Kidney (tissue), 14 donors: ENCODE results near the gene ARF1. TPM values are rescaled to one million over a fixed set of nuclear protein-coding genes. Genes with fewer than 3 reads are reported as not detected.

Source experiments
- DNase-seq, 5 donors: peaks; one replicate each; pipeline ENCODE4 v3.0.0-alpha.2; 2013 to 2020
- FAIRE-seq: peaks from 2 replicates; lab custom pipeline; 2012; peaks lifted over from hg19 to GRCh38; lab: Jason Lieb, UNC
- H3K27ac ChIP-seq, 2 donors: one replicate each; pipeline ENCODE4 v1.7.0; 2013; ENCODE audit warnings: low read depth in 2 of 2, low read length in 2 of 2, inconsistent platforms in 1 of 2
- H3K27me3 ChIP-seq: one replicate; pipeline ENCODE4 v1.7.1; 2013; ENCODE audit warnings: low read length, inconsistent platforms; ENCODE audit not compliant: control insufficient read depth, insufficient read depth
- H3K36me3 ChIP-seq, 3 donors: one replicate each; pipeline versions ENCODE4 v1.7.0 to v1.7.1; 2013; ENCODE audit warnings: low read length in 3 of 3, control low read depth in 1 of 3, inconsistent platforms in 1 of 3; ENCODE audit not compliant: insufficient read depth in 3 of 3, control insufficient read depth in 2 of 3
- H3K4me1 ChIP-seq, 3 donors: one replicate each; pipeline versions ENCODE4 v1.7.0 to v1.7.1; 2013; ENCODE audit warnings: low read length in 3 of 3, inconsistent platforms in 1 of 3, low read depth in 1 of 3; ENCODE audit not compliant: control insufficient read depth in 2 of 3, insufficient read depth in 2 of 3
- H3K4me3 ChIP-seq, 3 donors: one replicate each; pipeline versions ENCODE4 v1.7.0 to v1.8.1; 2013; ENCODE audit warnings: low read length in 3 of 3, control low read depth in 1 of 3, inconsistent platforms in 1 of 3
- H3K9ac ChIP-seq, 3 donors: one replicate each; pipeline versions ENCODE4 v1.7.0 to v1.7.1; 2013; ENCODE audit warnings: low read length in 3 of 3, control low read depth in 1 of 3, inconsistent platforms in 1 of 3
- H3K9me3 ChIP-seq, 3 donors: one replicate each; pipeline versions ENCODE4 v1.7.0 to v1.7.1; 2013; ENCODE audit warnings: low read length in 3 of 3, control low read depth in 1 of 3, inconsistent platforms in 1 of 3; ENCODE audit not compliant: control insufficient read depth in 2 of 3, insufficient read depth in 1 of 3
- intact Hi-C: fragments of 100-400 bp; cut with DNase I; formaldehyde crosslinking; loops from one replicate; pipeline ENCODE4 v1.11.1; 2022
- polyA plus RNA-seq: library from polyadenylated mRNA; stranded (reverse); fragments of 350-450 nt; fragmentation: Illumina TruSeq; extraction: RNeasy Lipid Tissue Mini Kit (QIAGEN cat#74804); gene quantifications from one replicate; pipeline ENCODE4 v1.2.3, GENCODE V29; 2014; ENCODE audit warnings: low read depth, low replicate concordance; ENCODE audit not compliant: insufficient read depth
- total RNA-seq: library from RNA; stranded (reverse); fragmentation: NEBNext Ultra II Directional; extraction: Animal tissue kit (Norgen Biotek cat#: 25700); gene quantifications from one replicate; pipeline ENCODE4 v1.2.1, GENCODE V29; 2021
- TF ChIP-seq, protein P1 (sequence below): IDR thresholded peaks from 3 replicates; pipeline ENCODE4 v1.5.1; 2012; ENCODE audit warnings: mild to moderate bottlenecking, moderate library complexity, borderline replicate concordance; ENCODE audit not compliant: insufficient read depth; ENCODE audit errors: extremely low read depth
- donor health status: control.
- donor health status: control.
- donor health status: control.
- donor health status: control.
- donor health status: control.
- donor health status: DM: yes; HTN: yes; CAD: no.
- donor health status: Normal renal cell carcinoma (clear cell type).

ARF1 gene
- total and polyA plus RNA-seq, 2 donors from 2014 or later: 383 to 398 TPM

GRCh38 chr1:228144193-228144992 lies 61.9 kb downstream of the ARF1 start:
- Histone ChIP-seq H3K4me1 (peaks cover 0 to 40% (median 25%) of the 10 kb centered on the region in 3 donors), H3K4me3 (no peak overlapping the region), H3K27ac (no peak overlapping the region), H3K9ac (no peak overlapping the region), H3K27me3 (no peaks in the 10 kb centered on the region), H3K36me3 (peaks cover 0 to 13% (median 0%) of the 10 kb centered on the region in 3 donors), H3K9me3 (no peaks in the 10 kb centered on the region)
- TF ChIP-seq, protein P1, sequence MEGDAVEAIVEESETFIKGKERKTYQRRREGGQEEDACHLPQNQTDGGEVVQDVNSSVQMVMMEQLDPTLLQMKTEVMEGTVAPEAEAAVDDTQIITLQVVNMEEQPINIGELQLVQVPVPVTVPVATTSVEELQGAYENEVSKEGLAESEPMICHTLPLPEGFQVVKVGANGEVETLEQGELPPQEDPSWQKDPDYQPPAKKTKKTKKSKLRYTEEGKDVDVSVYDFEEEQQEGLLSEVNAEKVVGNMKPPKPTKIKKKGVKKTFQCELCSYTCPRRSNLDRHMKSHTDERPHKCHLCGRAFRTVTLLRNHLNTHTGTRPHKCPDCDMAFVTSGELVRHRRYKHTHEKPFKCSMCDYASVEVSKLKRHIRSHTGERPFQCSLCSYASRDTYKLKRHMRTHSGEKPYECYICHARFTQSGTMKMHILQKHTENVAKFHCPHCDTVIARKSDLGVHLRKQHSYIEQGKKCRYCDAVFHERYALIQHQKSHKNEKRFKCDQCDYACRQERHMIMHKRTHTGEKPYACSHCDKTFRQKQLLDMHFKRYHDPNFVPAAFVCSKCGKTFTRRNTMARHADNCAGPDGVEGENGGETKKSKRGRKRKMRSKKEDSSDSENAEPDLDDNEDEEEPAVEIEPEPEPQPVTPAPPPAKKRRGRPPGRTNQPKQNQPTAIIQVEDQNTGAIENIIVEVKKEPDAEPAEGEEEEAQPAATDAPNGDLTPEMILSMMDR: no peak
- FAIRE-seq (no peak), DNase-seq (peak in 2 of 5 donors; percentile 31 to 63)
- intact Hi-C loops: no loop called here

- Histone ChIP-seq H3K9me3 (no peaks in the 10 kb centered on the region), H3K36me3 (peaks cover 0 to 13% (median 0%) of the 10 kb centered on the region in 3 donors), H3K27me3 (no peaks in the 10 kb centered on the region), H3K4me1 (peaks cover 0 to 44% (median 25%) of the 10 kb centered on the region in 3 donors), H3K9ac (no peak overlapping the region), H3K27ac (no peak overlapping the region), H3K4me3 (no peak overlapping the region)
- FAIRE-seq: no peak
- TF ChIP-seq, protein P1: no peak
- intact Hi-C loops: no loop called here
- DNase-seq: peak in 1 of 5 donors; percentile 33
Measured at GRCh38 chr1:228144993-228145343, 62.5 kb downstream of the ARF1 start.

- Histone ChIP-seq H3K27me3 (no peaks in the 10 kb centered on the region), H3K4me1 (peaks cover 0 to 51% (median 25%) of the 10 kb centered on the region in 3 donors), H3K9ac (no peak overlapping the region), H3K4me3 (no peak overlapping the region), H3K36me3 (peaks cover 0 to 13% (median 0%) of the 10 kb centered on the region in 3 donors), H3K9me3 (no peaks in the 10 kb centered on the region), H3K27ac (no peak overlapping the region)
- TF ChIP-seq, protein P1: no peak
- DNase-seq (peak in 2 of 5 donors; percentile 35 to 64), FAIRE-seq (no peak)
- intact Hi-C loops: no loop called here
Measured at GRCh38 chr1:228145463-228146416, 63.2 kb downstream of the ARF1 start.
